Lower lobe of right lung (tissue), 2 donors: Measurements from ENCODE around the gene AURKAIP1. TPM values are rescaled to one million over a fixed set of nuclear protein-coding genes. Genes with fewer than 3 reads are reported as not detected.

Experiments
- ATAC-seq, 2 donors: fragments of 200-7000 bp; cut with Tn5 transposase; one replicate each; pipeline ENCODE4 v1.9.1; 2020 to 2022; ENCODE audit warnings: mild to moderate bottlenecking in 2 of 2, moderate library complexity in 2 of 2
- DNase-seq: peaks from one replicate; pipeline ENCODE4 v3.0.0-alpha.2; 2020
- H3K27ac ChIP-seq: fragments of 200-600 bp; one replicate; pipeline ENCODE4 v1.8.0; 2022
- H3K27me3 ChIP-seq: fragments of 200-600 bp; one replicate; pipeline ENCODE4 v1.8.0; 2022; ENCODE audit warnings: low read depth
- H3K36me3 ChIP-seq: fragments of 200-600 bp; one replicate; pipeline ENCODE4 v1.8.0; 2022; ENCODE audit warnings: mild to moderate bottlenecking
- H3K4me1 ChIP-seq: fragments of 200-600 bp; one replicate; pipeline ENCODE4 v1.8.0; 2022
- H3K4me3 ChIP-seq: fragments of 200-600 bp; one replicate; pipeline ENCODE4 v1.8.0; 2022; ENCODE audit warnings: mild to moderate bottlenecking
- H3K9me3 ChIP-seq: fragments of 200-600 bp; one replicate; pipeline ENCODE4 v1.8.0; 2022
- intact Hi-C: fragments of 100-400 bp; cut with DNase I; formaldehyde crosslinking; loops from one replicate; pipeline ENCODE4 v1.11.0; 2022
- total RNA-seq: library from RNA; stranded (reverse); fragmentation: NEBNext Ultra II Directional; extraction: Animal tissue kit (Norgen Biotek cat#: 25700); gene quantifications from one replicate; pipeline ENCODE4 v1.2.1, GENCODE V29; 2021
- TF ChIP-seq, protein P1 (sequence below): fragments of 200-600 bp; IDR thresholded peaks from one replicate; pipeline ENCODE4 v1.8.0; 2022; ENCODE audit warnings: antibody characterized with exemption, mild to moderate bottlenecking
- donor health status: DM: no; HTN: yes; CAD: no; lungs with severe emphysema.

Gene AURKAIP1
- total RNA-seq, 1 donor from 2014 or later: 82.4 TPM

DNA sequence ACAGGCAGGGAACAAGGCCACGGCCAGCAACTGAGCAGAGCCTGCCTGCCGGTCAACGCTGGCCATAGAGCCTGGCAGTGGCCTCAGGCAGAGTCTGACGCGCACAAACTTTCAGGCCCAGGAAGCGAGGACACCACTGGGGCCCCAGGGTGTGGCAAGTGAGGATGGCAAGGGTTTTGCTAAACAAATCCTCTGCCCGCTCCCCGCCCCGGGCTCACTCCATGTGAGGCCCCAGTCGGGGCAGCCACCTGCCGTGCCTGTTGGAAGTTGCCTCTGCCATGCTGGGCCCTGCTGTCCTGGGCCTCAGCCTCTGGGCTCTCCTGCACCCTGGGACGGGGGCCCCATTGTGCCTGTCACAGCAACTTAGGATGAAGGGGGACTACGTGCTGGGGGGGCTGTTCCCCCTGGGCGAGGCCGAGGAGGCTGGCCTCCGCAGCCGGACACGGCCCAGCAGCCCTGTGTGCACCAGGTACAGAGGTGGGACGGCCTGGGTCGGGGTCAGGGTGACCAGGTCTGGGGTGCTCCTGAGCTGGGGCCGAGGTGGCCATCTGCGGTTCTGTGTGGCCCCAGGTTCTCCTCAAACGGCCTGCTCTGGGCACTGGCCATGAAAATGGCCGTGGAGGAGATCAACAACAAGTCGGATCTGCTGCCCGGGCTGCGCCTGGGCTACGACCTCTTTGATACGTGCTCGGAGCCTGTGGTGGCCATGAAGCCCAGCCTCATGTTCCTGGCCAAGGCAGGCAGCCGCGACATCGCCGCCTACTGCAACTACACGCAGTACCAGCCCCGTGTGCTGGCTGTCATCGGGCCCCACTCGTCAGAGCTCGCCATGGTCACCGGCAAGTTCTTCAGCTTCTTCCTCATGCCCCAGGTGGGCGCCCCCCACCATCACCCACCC, 43.7 kb downstream of the AURKAIP1 start, which contains the start of gene TAS1R3:
TSS of gene TAS1R3 (plus strand) at position 213 of the 898 bp plus-strand sequence. CDS start at position 279, 66 bp downstream.
- H3K36me3 ChIP-seq: peaks cover 34% of the 10 kb centered on the region
- H3K9me3 ChIP-seq: no peaks in the 10 kb centered on the region
- TF ChIP-seq, protein P1, sequence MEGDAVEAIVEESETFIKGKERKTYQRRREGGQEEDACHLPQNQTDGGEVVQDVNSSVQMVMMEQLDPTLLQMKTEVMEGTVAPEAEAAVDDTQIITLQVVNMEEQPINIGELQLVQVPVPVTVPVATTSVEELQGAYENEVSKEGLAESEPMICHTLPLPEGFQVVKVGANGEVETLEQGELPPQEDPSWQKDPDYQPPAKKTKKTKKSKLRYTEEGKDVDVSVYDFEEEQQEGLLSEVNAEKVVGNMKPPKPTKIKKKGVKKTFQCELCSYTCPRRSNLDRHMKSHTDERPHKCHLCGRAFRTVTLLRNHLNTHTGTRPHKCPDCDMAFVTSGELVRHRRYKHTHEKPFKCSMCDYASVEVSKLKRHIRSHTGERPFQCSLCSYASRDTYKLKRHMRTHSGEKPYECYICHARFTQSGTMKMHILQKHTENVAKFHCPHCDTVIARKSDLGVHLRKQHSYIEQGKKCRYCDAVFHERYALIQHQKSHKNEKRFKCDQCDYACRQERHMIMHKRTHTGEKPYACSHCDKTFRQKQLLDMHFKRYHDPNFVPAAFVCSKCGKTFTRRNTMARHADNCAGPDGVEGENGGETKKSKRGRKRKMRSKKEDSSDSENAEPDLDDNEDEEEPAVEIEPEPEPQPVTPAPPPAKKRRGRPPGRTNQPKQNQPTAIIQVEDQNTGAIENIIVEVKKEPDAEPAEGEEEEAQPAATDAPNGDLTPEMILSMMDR: no peak
- no peak for DNase-seq
- intact Hi-C loops: no loop called here
- peaks cover 20% of the 10 kb centered on the region for H3K4me1 ChIP-seq
- H3K27ac ChIP-seq: peak within 1 kb of the TSS; percentile 31
- H3K4me3 ChIP-seq: no peak within 1 kb of the TSS
- peak; percentile 4 to 7 for ATAC-seq
- H3K27me3 ChIP-seq: no peaks in the 10 kb centered on the region

DNA sequence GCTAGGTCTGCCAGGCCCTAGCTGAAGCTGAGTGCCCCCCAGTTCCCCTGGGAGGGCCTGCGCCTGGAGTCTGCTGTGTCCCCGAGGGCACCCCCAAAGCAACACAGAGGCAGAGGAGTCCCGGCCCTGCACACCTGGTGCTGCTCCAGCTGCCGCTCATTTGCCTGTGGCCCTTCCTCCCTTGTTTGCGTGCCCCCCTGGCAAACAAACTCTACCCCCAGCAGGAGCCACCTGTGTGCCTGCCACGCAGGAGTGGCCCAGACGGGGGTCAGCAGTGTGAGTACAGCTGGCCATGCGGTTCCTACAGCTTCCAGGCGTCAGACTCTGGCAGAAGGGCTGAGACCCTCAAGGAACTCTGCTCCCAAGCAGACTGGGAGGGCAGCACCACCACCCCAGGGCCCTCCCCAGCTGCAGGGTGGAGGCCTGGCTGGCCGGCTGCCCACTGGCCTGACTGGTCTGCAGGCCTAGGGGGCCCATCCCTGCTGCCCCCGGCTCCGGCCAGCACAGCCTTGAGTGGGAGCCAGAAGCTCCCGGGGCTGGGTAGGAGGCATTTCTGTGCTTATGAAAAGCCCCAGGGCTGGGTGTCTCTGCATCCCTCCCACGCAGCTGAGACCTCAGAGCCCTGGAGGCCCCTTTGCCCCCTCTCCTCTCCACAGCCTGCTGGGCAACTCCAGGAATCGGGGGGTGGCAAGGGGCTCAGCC, 44.5 kb downstream of the AURKAIP1 start:
- H3K27ac ChIP-seq: peak overlapping the region; percentile 31
- no peak for DNase-seq

GRCh38 chr1:1329304-1330210, 45.5 kb downstream of the AURKAIP1 start:
- Histone ChIP-seq H3K4me3 (no peak overlapping the region), H3K36me3 (peaks cover 28% of the 10 kb centered on the region), H3K9me3 (no peaks in the 10 kb centered on the region), H3K27me3 (no peaks in the 10 kb centered on the region), H3K27ac (no peak overlapping the region), H3K4me1 (peaks cover 34% of the 10 kb centered on the region)
- TF ChIP-seq, protein P1: no peak
- ATAC-seq: no peak
- DNase-seq: no peak
- intact Hi-C loops: no loop called here

More for the DNA sequence above, 44.5 kb downstream of the AURKAIP1 start:
- H3K36me3 ChIP-seq: peaks cover 28% of the 10 kb centered on the region
- H3K27me3 ChIP-seq: no peaks in the 10 kb centered on the region
- intact Hi-C loops: no loop called here
- no peaks in the 10 kb centered on the region for H3K9me3 ChIP-seq
- TF ChIP-seq, protein P1: no peak
- H3K4me1 ChIP-seq: peaks cover 28% of the 10 kb centered on the region
- H3K4me3 ChIP-seq: no peak overlapping the region
- no peak for ATAC-seq

DNA sequence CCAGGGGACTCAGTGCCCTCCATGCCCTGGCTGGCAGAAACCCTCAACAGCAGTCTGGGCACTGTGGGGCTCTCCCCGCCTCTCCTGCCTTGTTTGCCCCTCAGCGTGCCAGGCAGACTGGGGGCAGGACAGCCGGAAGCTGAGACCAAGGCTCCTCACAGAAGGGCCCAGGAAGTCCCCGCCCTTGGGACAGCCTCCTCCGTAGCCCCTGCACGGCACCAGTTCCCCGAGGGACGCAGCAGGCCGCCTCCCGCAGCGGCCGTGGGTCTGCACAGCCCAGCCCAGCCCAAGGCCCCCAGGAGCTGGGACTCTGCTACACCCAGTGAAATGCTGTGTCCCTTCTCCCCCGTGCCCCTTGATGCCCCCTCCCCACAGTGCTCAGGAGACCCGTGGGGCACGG, 46.8 kb downstream of the AURKAIP1 start:
- H3K27ac ChIP-seq: no peak overlapping the region
- H3K4me1 ChIP-seq: peaks cover 37% of the 10 kb centered on the region
- no peak for ATAC-seq

More for the DNA sequence above, 46.8 kb downstream of the AURKAIP1 start:
- Histone ChIP-seq H3K36me3 (peaks cover 28% of the 10 kb centered on the region), H3K9me3 (no peaks in the 10 kb centered on the region), H3K4me3 (no peak overlapping the region), H3K27me3 (no peaks in the 10 kb centered on the region)
- TF ChIP-seq, protein P1: no peak
- intact Hi-C loops: no loop called here
- DNase-seq: no peak
